Body of pancreas (tissue), 4 donors: ENCODE results near the gene ITLN2. TPM values are rescaled to one million over a fixed set of nuclear protein-coding genes. Genes with fewer than 3 reads are reported as not detected.
"Not testable (repeated sequence)": the region's sequence is repeated elsewhere in the genome, so short reads cannot be mapped to it uniquely, and the experiment has no call there.

Experiments
- ATAC-seq: fragments of 150-250 bp; one replicate; pipeline ENCODE4 v1.9.1; 2016
- DNase-seq, 4 donors: peaks; one replicate each; pipeline ENCODE4 v3.0.0-alpha.2; 2019
- H3K27ac ChIP-seq, 4 donors: fragments of 200-600 bp; sonication (generic); 1 replicate in 3 of 4; 2 replicates in 1 of 4; pipeline versions ENCODE4 v1.5.1 to v1.6.1; 2016 to 2019; ENCODE audit warnings: mild to moderate bottlenecking in 1 of 4, mixed read lengths in 1 of 4, moderate library complexity in 1 of 4
- H3K27me3 ChIP-seq, 2 donors: fragments of 200-600 bp; sonication (generic); one replicate each; pipeline ENCODE4 v1.6.0; 2016; ENCODE audit warnings: mild to moderate bottlenecking in 1 of 2
- H3K36me3 ChIP-seq, 2 donors: fragments of 200-600 bp; sonication (generic); replicated peaks in 1 of 2; 2 replicates each; pipeline ENCODE4 v1.5.1; 2016; ENCODE audit warnings: low read depth in 2 of 2; ENCODE audit not compliant: insufficient read depth in 1 of 2
- H3K4me1 ChIP-seq: fragments of 200-600 bp; sonication (generic); one replicate; pipeline ENCODE4 v1.6.0; 2016
- H3K4me3 ChIP-seq, 2 donors: fragments of 200-600 bp; sonication (generic); 1 replicate in 1 of 2; 2 replicates in 1 of 2; pipeline ENCODE4 v1.5.1; 2016 to 2019
- H3K9me3 ChIP-seq, 3 donors: fragments of 200-600 bp; sonication (generic); 1 replicate in 2 of 3; 2 replicates in 1 of 3; pipeline ENCODE4 v1.5.1; 2016
- POLR2A ChIP-seq, 3 donors: fragments of 450-650 bp; IDR thresholded peaks; one replicate each; pipeline ENCODE4 v1.6.1; 2016; ENCODE audit warnings: antibody characterized with exemption in 3 of 3, mild to moderate bottlenecking in 2 of 3
- WGBS, 2 donors: methylation state at CpG; one replicate each; pipeline ENCODE4 v1.1.5; 2017; 5-methylcytosine and 5-hydroxymethylcytosine counted together
- intact Hi-C: fragments of 100-400 bp; cut with DNase I; formaldehyde crosslinking; loops from one replicate; pipeline ENCODE4 v1.15.1; 2023
- total RNA-seq, 2 donors: library from RNA; depleted of rRNA; stranded (reverse); fragments of >200 nt; gene quantifications; one replicate each; pipeline ENCODE4 v1.1.0, GENCODE V29; 2016
- TF ChIP-seq, protein P1 (sequence below), 7 experiments: fragments of 450-650 bp in 4 of 7; fragments of 200-600 bp in 3 of 7; sonication (generic) in 3 of 7; IDR thresholded peaks; one replicate each; pipeline ENCODE4 v1.5.1; 2016 to 2019; ENCODE audit warnings: antibody characterized with exemption in 7 of 7

The ITLN2 gene
- total RNA-seq, 2 donors from 2014 or later, result not detected

DNA sequence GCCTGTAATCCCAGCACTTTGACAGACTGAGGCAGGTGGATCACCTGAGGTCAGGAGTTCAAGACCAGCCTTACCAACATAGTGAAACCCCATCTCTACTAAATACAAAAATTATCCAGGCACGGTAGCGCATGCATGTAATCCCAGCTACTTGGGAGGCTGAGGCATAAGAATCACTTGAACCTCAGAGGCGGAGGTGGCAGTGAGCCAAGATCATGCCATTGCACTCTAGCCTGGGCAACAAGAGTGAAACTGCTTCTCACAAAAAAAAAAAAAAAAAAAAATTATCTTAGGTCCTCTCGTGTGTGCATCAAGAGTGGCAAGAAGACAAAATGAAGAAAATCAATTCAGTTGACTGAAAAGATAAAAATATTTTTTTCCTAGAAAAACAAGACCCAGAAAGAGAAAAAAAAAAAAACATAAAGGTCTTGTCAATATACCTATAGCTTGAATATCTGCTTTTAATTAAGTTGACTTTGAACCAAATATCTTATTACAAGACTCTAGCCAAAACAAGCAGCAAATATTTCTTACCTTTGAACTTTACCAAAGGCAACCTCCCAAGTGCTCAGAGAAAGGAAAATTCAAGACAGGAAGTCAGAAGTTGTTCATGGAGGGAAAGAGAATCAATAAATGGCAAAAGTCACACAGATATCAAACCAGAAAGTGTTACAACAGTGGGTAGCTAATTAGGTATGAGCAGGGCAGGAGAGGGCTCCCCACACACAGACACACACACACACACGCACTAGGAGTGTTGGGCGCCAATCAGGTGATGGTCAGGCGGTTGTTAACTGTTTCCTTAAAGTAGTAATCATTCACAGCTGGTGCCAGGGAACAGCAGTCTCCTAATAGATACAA is 29.6 kb downstream of the ITLN2 start:
- ATAC-seq (peak; percentile 75), DNase-seq (peak; percentile 36 to 58 (median 48))
- intact Hi-C loops, result no loop called here
- Histone ChIP-seq H3K27me3 (no peaks in the 10 kb centered on the region), H3K36me3 (no peaks in the 10 kb centered on the region), H3K4me3 (no peak overlapping the region), H3K9me3 (no peaks in the 10 kb centered on the region), H3K4me1 (peaks cover 12% of the 10 kb centered on the region), H3K27ac (peak overlapping the region in 3 of 4 donors; percentile 39 to 62 (median 54))
- 57 to 59% methylated on average over 7 of the region's 7 CpGs for WGBS, 2 donors
- TF ChIP-seq POLR2A (IDR thresholded peaks at IDR 0.05), result no peak
- TF ChIP-seq, protein P1, sequence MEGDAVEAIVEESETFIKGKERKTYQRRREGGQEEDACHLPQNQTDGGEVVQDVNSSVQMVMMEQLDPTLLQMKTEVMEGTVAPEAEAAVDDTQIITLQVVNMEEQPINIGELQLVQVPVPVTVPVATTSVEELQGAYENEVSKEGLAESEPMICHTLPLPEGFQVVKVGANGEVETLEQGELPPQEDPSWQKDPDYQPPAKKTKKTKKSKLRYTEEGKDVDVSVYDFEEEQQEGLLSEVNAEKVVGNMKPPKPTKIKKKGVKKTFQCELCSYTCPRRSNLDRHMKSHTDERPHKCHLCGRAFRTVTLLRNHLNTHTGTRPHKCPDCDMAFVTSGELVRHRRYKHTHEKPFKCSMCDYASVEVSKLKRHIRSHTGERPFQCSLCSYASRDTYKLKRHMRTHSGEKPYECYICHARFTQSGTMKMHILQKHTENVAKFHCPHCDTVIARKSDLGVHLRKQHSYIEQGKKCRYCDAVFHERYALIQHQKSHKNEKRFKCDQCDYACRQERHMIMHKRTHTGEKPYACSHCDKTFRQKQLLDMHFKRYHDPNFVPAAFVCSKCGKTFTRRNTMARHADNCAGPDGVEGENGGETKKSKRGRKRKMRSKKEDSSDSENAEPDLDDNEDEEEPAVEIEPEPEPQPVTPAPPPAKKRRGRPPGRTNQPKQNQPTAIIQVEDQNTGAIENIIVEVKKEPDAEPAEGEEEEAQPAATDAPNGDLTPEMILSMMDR (IDR thresholded peaks at IDR 0.05), result no peak

DNA sequence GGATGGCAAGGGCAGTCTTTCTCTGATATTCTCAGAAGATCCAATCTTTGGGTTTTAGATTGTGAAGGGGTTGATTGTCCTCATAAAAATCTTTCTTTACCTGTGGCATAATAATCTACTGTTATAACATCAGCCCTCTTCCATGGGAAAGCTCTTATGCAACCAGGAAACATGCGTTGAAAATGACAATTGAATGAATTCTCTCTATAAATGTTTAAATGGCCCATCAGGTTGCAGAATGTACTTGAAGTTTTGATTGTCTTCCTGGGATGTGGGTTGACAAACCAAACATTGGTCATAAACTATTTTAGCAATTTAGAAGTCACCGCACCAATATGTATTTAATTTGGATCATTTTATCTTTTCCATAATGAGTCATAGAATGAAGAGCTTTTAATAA is 37.9 kb downstream of the ITLN2 start:
- no peaks in the 10 kb centered on the region for H3K36me3 ChIP-seq
- intact Hi-C loops, result no loop called here
- H3K4me3 ChIP-seq, result no peak overlapping the region
- no peaks in the 10 kb centered on the region for H3K27me3 ChIP-seq
- H3K4me1 ChIP-seq, result peaks cover 17% of the 10 kb centered on the region
- TF ChIP-seq, protein P1 (IDR thresholded peaks at IDR 0.05), result no peak
- no peak for TF ChIP-seq POLR2A (IDR thresholded peaks at IDR 0.05)
- H3K27ac ChIP-seq, result no peak overlapping the region
- WGBS, 2 donors, result 80 to 83% methylated on average over 2 of the region's 2 CpGs
- ATAC-seq (no peak), DNase-seq (no peak)
- no peaks in the 10 kb centered on the region for H3K9me3 ChIP-seq

DNA sequence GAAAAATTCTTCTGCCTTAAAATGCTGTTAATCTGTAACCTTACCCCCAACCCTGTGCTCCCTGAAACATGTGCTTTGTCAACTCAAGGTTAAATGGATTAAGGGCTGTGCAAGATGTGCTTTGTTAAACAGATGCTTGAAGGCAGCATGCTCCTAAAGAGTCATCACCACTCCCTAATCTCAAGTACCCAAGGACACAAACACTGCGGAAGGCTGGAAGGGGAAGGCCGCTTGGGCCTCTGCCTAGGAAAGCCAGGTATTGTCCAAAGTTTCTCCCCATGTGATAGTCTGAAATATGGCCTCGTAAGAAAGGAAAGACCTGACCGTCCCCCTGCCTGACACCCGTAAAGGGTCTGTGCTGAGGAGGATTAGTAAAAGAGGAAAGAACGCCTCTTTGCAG is 41.4 kb downstream of the ITLN2 start:
- Histone ChIP-seq H3K4me1 (peaks cover 37% of the 10 kb centered on the region), H3K27ac (peak overlapping the region in 1 of 4 donors; percentile 68)
- H3K36me3 ChIP-seq, H3K9me3 ChIP-seq, ATAC-seq, H3K27me3 ChIP-seq, H3K4me3 ChIP-seq, intact Hi-C loops: not testable (repeated sequence)
- 59 to 66% methylated on average over 6 of the region's 6 CpGs for WGBS, 2 donors
- DNase-seq, result peak in 1 of 4 donors; percentile 15

DNA sequence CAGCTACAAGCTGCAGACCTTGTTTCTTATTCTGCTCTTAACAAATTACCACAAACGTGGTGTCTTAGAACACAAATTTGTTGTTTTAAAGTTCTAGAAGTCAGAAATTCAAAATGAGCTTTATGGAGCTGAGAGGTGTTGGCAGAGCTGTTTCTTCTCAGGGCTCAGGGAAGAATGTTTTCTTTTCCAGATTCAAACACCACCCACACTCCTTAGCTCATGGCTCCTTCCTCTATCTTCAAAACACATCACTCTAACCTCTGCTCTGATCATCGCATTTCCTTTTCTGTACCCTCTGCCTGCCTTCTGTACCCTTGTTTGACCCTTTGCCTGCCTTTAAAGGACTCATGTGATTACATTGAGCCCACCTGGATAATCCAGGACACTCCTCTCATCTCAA is 42.7 kb downstream of the ITLN2 start:
- Histone ChIP-seq H3K4me3 (no peak overlapping the region), H3K27ac (peak overlapping the region; percentile 4 to 68 (median 35)), H3K4me1 (peaks cover 41% of the 10 kb centered on the region), H3K27me3 (no peaks in the 10 kb centered on the region), H3K36me3 (no peaks in the 10 kb centered on the region), H3K9me3 (no peaks in the 10 kb centered on the region)
- DNase-seq (no peak), ATAC-seq (peak; percentile 7)
- no peak for TF ChIP-seq POLR2A (IDR thresholded peaks at IDR 0.05)
- TF ChIP-seq, protein P1 (IDR thresholded peaks at IDR 0.05), result no peak
- intact Hi-C loops, result no loop called here
- WGBS, 2 donors, result 38 to 54% methylated on average over 2 of the region's 2 CpGs

DNA sequence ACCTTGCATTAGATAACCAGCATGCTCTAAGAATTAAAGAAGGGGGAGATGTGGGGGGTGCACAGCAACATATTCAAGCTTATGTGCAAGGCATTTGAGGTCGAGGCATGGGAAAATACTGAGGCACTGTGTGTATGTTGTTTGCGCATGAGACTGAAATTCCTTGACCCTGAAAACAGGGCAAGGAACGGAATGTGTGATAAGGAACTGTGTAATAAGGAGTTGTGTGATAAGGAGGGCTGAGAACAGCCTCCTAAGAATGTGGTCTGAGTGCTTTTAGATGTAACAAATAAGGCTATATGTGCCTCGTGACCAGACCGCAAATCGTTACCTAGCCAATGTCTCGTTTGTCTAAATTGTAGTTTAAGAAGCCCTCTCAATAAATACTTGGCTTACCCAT is 43.2 kb downstream of the ITLN2 start:
- Histone ChIP-seq H3K9me3 (no peaks in the 10 kb centered on the region), H3K27ac (peak overlapping the region; percentile 31 to 68 (median 40)), H3K4me1 (peaks cover 41% of the 10 kb centered on the region), H3K4me3 (no peak overlapping the region), H3K36me3 (no peaks in the 10 kb centered on the region), H3K27me3 (no peaks in the 10 kb centered on the region)
- DNase-seq, result peak; percentile 22 to 70 (median 44)
- ATAC-seq, result peak; percentile 76
- WGBS, 2 donors, result 12 to 39% methylated on average over 7 of the region's 7 CpGs
- TF ChIP-seq, protein P1 (IDR thresholded peaks at IDR 0.05), result no peak
- TF ChIP-seq POLR2A (IDR thresholded peaks at IDR 0.05), result no peak
- intact Hi-C loops, result no loop called here
